T-cell (primary cell): Measurements from ENCODE around the gene GRID1. TPM values are rescaled to one million over a fixed set of nuclear protein-coding genes. Genes with fewer than 3 reads are reported as not detected.

Experiments
- ATAC-seq, 4 experiments: fragments of 200-7000 bp in 3 of 4; fragments of 150-1000 bp in 1 of 4; cut with Tn5 transposase; replicated peaks in 1 of 4; 1 replicate in 3 of 4; 2 replicates in 1 of 4; pipeline ENCODE4 v1.10.0; 2021; ENCODE audit warnings: moderate library complexity in 3 of 4, mild to moderate bottlenecking in 2 of 4, moderate number of reproducible peaks in 1 of 4
- CTCF ChIA-PET, 2 donors: fragments of 300-600 bp; sonication (Branson Sonifier 250); formaldehyde crosslinking; loops; one replicate each; lab custom pipeline; 2022; ENCODE audit warnings: antibody characterized with exemption in 2 of 2; lab: Charles Lee
- POLR2A ChIA-PET, 2 donors: fragments of 300-600 bp; sonication (Branson Sonifier 250); formaldehyde crosslinking; loops; one replicate each; lab custom pipeline; 2022; ENCODE audit warnings: antibody characterized with exemption in 2 of 2; lab: Charles Lee
- DNase-seq, 35 experiments: peaks; one replicate each; pipeline versions ENCODE4 v3.0.0 to v3.0.0-alpha.2; 2013 to 2023
- H3K27ac ChIP-seq: one replicate; pipeline ENCODE4 v1.5.1; 2013; ENCODE audit warnings: low read length
- H3K27me3 ChIP-seq, 2 experiments: replicated peaks in 1 of 2; 1 replicate in 1 of 2; 2 replicates in 1 of 2; pipeline versions ENCODE4 v1.6.1 to v1.7.0; 2013; ENCODE audit warnings: low read length in 1 of 2, mixed read lengths in 1 of 2; ENCODE audit not compliant: control insufficient read depth in 2 of 2, insufficient read depth in 2 of 2; ENCODE audit errors: extremely low read depth in 1 of 2
- H3K36me3 ChIP-seq, 2 donors: 1 replicate in 1 of 2; 2 replicates in 1 of 2; pipeline versions ENCODE4 v1.6.1 to v1.7.0; 2013; ENCODE audit warnings: low read length in 1 of 2; ENCODE audit not compliant: control insufficient read depth in 2 of 2, insufficient read depth in 1 of 2; ENCODE audit errors: extremely low read depth in 1 of 2
- H3K4me1 ChIP-seq, 2 experiments: 1 replicate in 1 of 2; 2 replicates in 1 of 2; pipeline versions ENCODE4 v1.6.1 to v1.7.0; 2013; ENCODE audit warnings: low read length in 2 of 2, mixed read lengths in 1 of 2; ENCODE audit not compliant: insufficient read depth in 2 of 2, control insufficient read depth in 1 of 2; ENCODE audit errors: extremely low read depth in 1 of 2
- H3K4me3 ChIP-seq, 2 donors: 1 replicate in 1 of 2; 2 replicates in 1 of 2; pipeline versions ENCODE4 v1.5.1 to v1.7.0; 2013; ENCODE audit warnings: mild to moderate bottlenecking in 2 of 2, low read length in 1 of 2, moderate library complexity in 1 of 2; ENCODE audit not compliant: control insufficient read depth in 1 of 2; ENCODE audit errors: extremely low read depth in 1 of 2
- H3K9me3 ChIP-seq: 2 replicates; pipeline ENCODE4 v1.7.0; 2013
- H3K27ac Mint-ChIP-seq, 2 donors: one replicate each; pipeline ENCODE4 v1.8.0; 2020 to 2021; ENCODE audit warnings: mild to moderate bottlenecking in 2 of 2, mixed read lengths in 2 of 2
- H3K27me3 Mint-ChIP-seq, 2 donors: one replicate each; pipeline ENCODE4 v1.8.0; 2021 to 2022; ENCODE audit warnings: mixed read lengths in 2 of 2
- H3K36me3 Mint-ChIP-seq: one replicate; pipeline ENCODE4 v1.8.0; 2021; ENCODE audit warnings: mixed read lengths
- H3K4me1 Mint-ChIP-seq, 3 donors: one replicate each; pipeline ENCODE4 v1.8.0; 2020 to 2022; ENCODE audit warnings: mixed read lengths in 3 of 3, mild to moderate bottlenecking in 1 of 3
- H3K4me3 Mint-ChIP-seq, 3 donors: one replicate each; pipeline ENCODE4 v1.8.0; 2020 to 2022; ENCODE audit warnings: mild to moderate bottlenecking in 3 of 3, mixed read lengths in 3 of 3, moderate library complexity in 3 of 3
- H3K9me3 Mint-ChIP-seq, 3 donors: one replicate each; pipeline ENCODE4 v1.8.0; 2020 to 2022; ENCODE audit warnings: mixed read lengths in 3 of 3
- WGBS: methylation state at CpG from one replicate; pipeline ENCODE4 v1.1.5; 2013; ENCODE audit warnings: missing lambda C conversion rate; ENCODE audit not compliant: insufficient coverage; 5-methylcytosine and 5-hydroxymethylcytosine counted together
- total RNA-seq, 35 experiments: library from RNA in 6 of 35; stranded (reverse) in 6 of 35; fragments of 120-200 nt in 1 of 35; gene quantifications; one replicate each; pipeline versions ENCODE4 v1.2.1 to v1.2.4 and lab custom pipeline; 2013 to 2026

Gene GRID1
- total RNA-seq, 5 donors from 2014 or later (not counting 1 experiment from before 2014, with no cell fraction given) = 0.68 TPM; not detected in 4

DNA sequence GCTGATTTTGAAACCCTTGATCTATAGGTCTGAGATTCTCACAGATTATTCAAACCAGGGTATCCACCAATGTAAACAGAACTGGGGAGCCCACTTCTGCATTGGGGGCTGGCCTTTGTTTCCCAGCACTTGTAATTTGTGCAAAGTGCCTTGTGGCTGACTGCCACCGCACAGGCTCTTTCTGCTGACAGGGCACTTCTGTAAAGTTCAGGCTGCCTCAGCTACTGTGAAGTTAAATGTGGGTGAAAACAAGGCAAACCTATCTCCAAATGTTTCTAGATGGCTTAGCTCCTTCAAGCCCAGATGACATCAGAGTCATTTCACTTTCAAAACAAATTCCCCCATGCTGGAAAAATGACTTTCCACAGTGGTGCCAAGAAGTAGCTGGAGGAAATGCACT lies 54.7 kb downstream of the GRID1 start:
- Mint-ChIP-seq H3K27me3 (peaks cover 25 to 29% of the 10 kb centered on the region in 2 donors), H3K36me3 (no peaks in the 10 kb centered on the region), H3K9me3 (no peaks in the 10 kb centered on the region), H3K4me3 (no peak overlapping the region), H3K4me1 (no peaks in the 10 kb centered on the region), H3K27ac (no peak overlapping the region)
- ATAC-seq (no peak), DNase-seq (no peak)
- H3K4me3 ChIP-seq = no peak overlapping the region
- WGBS = no CpG with 5 or more reads among the region's 1 CpG
- ChIA-PET CTCF (no interaction called here), POLR2A (no interaction called here)
- no peaks in the 10 kb centered on the region for H3K36me3 ChIP-seq
- no peak overlapping the region for H3K27ac ChIP-seq
- no peaks in the 10 kb centered on the region for H3K4me1 ChIP-seq
- H3K9me3 ChIP-seq = no peaks in the 10 kb centered on the region
- H3K27me3 ChIP-seq = peaks cover 0 to 26% of the 10 kb centered on the region in 2 experiments

DNA sequence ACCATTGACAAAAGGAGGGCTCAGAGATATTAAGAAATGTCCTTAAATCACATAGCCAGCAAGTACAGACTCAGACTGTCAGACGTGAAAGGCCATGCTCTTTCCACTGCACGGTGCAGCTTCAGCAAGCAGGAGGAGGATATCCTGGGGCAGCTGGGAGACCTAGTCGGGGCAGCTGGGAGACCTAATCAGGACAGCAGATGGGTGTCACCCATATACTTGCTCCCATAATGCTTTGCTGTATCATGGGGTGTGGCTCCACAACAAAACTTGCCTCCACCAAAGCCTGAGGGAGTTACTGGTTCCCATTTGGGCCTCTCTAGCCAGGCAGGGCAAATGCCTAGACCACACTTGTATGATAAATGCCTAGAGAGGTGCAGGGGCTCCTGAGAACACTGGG lies 55.4 kb downstream of the GRID1 start:
- H3K27ac Mint-ChIP-seq = no peak overlapping the region
- 68% methylated on average over 3 of the region's 3 CpGs for WGBS
- no peaks in the 10 kb centered on the region for H3K9me3 Mint-ChIP-seq
- H3K4me3 Mint-ChIP-seq = no peak overlapping the region
- H3K4me1 Mint-ChIP-seq = no peaks in the 10 kb centered on the region
- H3K4me1 ChIP-seq = no peaks in the 10 kb centered on the region
- POLR2A ChIA-PET = no interaction called here
- H3K36me3 ChIP-seq = no peaks in the 10 kb centered on the region
- peaks cover 24 to 29% of the 10 kb centered on the region in 2 donors for H3K27me3 Mint-ChIP-seq
- ATAC-seq (no peak), DNase-seq (no peak)
- no peaks in the 10 kb centered on the region for H3K9me3 ChIP-seq
- H3K27ac ChIP-seq = no peak overlapping the region
- H3K27me3 ChIP-seq = peaks cover 0 to 22% of the 10 kb centered on the region in 2 experiments
- CTCF ChIA-PET = no interaction called here
- H3K36me3 Mint-ChIP-seq = no peaks in the 10 kb centered on the region
- no peak overlapping the region for H3K4me3 ChIP-seq

DNA sequence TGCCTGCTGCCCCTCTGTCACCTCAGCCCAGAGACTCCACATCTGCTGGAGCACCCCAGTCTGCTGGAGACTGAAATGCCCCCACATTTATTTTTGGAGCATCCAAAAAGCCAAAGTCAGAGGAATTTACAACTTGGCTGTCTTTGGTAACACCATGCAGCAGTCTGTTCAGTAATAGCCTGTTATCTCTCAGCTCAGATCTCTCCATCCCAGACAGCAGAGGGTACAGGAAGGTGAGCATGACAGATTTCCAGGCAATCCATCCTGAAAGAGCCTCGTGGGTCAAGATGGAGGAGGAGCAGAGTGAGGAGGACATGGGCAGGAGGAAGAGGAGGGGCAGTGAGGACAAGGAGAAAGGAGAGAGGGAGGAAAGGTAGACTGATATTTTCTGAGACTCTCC lies 55.9 kb downstream of the GRID1 start:
- ATAC-seq (no peak), DNase-seq (no peak)
- no peaks in the 10 kb centered on the region for H3K9me3 ChIP-seq
- no CpG with 5 or more reads among the region's 1 CpG for WGBS
- POLR2A ChIA-PET = no interaction called here
- CTCF ChIA-PET = no interaction called here
- no peaks in the 10 kb centered on the region for H3K9me3 Mint-ChIP-seq
- H3K4me1 Mint-ChIP-seq = no peaks in the 10 kb centered on the region
- H3K4me3 Mint-ChIP-seq = no peak overlapping the region
- H3K36me3 ChIP-seq = no peaks in the 10 kb centered on the region
- H3K4me3 ChIP-seq = no peak overlapping the region
- H3K4me1 ChIP-seq = no peaks in the 10 kb centered on the region
- peaks cover 0 to 20% of the 10 kb centered on the region in 2 experiments for H3K27me3 ChIP-seq
- peaks cover 19 to 24% of the 10 kb centered on the region in 2 donors for H3K27me3 Mint-ChIP-seq
- H3K27ac ChIP-seq = no peak overlapping the region
- no peak overlapping the region for H3K27ac Mint-ChIP-seq
- H3K36me3 Mint-ChIP-seq = no peaks in the 10 kb centered on the region

DNA sequence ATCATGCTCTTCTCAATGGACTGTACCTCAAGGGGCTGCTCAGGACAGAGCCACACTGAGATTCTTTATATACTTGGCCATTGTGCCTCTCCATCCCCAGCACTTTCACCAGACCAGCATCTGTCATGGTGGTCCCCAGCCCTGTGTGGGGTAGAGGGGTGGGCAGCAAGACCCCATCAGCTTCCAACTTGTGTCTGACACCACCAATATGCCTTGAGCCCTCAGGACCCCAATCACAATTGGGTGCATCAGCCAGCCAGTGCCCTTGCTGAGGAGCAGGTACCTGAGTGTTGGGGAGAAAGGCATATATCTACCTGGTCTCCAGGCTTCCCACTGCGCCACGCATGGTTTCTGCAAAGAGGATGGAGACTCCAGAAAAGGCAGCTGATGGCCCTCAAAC lies 56.3 kb downstream of the GRID1 start:
- no peaks in the 10 kb centered on the region for H3K9me3 Mint-ChIP-seq
- H3K4me3 Mint-ChIP-seq = no peak overlapping the region
- H3K9me3 ChIP-seq = no peaks in the 10 kb centered on the region
- no peak overlapping the region for H3K27ac Mint-ChIP-seq
- DNase-seq (no peak), ATAC-seq (no peak)
- H3K36me3 Mint-ChIP-seq = no peaks in the 10 kb centered on the region
- no peaks in the 10 kb centered on the region for H3K36me3 ChIP-seq
- H3K27me3 Mint-ChIP-seq = peaks cover 18 to 20% of the 10 kb centered on the region in 2 donors
- H3K4me1 ChIP-seq = no peaks in the 10 kb centered on the region
- no peak overlapping the region for H3K4me3 ChIP-seq
- CTCF ChIA-PET = no interaction called here
- H3K27me3 ChIP-seq = peaks cover 0 to 22% of the 10 kb centered on the region in 2 experiments
- WGBS = 83% methylated on average over 1 of the region's 2 CpGs
- no peak overlapping the region for H3K27ac ChIP-seq
- POLR2A ChIA-PET = no interaction called here
- no peaks in the 10 kb centered on the region for H3K4me1 Mint-ChIP-seq

DNA sequence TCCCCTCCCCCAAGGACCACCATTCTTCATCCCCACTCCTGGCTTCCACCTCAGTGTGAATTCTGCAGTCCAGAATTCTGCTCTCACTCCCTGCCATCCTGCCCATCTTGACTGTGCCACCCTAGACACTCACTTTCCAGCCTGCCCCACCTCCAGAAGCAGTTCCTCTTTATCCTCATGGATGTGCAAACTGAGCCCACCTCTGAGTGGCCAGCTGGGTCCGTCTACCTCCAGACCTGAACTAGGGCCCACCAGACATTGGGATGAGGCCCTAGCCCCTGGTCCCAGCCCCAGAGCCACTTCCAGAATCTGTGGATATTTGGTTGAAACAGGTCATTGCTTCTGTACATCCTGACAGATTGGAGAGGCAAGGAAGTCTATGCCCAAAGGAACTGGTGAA lies 58.5 kb downstream of the GRID1 start:
- peaks cover 0 to 20% of the 10 kb centered on the region in 2 experiments for H3K27me3 ChIP-seq
- Mint-ChIP-seq H3K4me3 (no peak overlapping the region), H3K4me1 (no peaks in the 10 kb centered on the region), H3K9me3 (no peaks in the 10 kb centered on the region), H3K36me3 (no peaks in the 10 kb centered on the region), H3K27ac (no peak overlapping the region), H3K27me3 (peaks cover 20 to 25% of the 10 kb centered on the region in 2 donors)
- DNase-seq (no peak), ATAC-seq (no peak)
- ChIA-PET CTCF (no interaction called here), POLR2A (no interaction called here)
- no peaks in the 10 kb centered on the region for H3K9me3 ChIP-seq
- H3K4me1 ChIP-seq = no peaks in the 10 kb centered on the region
- H3K4me3 ChIP-seq = no peak overlapping the region
- 57% methylated on average over 1 of the region's 1 CpG for WGBS
- H3K36me3 ChIP-seq = no peaks in the 10 kb centered on the region
- no peak overlapping the region for H3K27ac ChIP-seq

DNA sequence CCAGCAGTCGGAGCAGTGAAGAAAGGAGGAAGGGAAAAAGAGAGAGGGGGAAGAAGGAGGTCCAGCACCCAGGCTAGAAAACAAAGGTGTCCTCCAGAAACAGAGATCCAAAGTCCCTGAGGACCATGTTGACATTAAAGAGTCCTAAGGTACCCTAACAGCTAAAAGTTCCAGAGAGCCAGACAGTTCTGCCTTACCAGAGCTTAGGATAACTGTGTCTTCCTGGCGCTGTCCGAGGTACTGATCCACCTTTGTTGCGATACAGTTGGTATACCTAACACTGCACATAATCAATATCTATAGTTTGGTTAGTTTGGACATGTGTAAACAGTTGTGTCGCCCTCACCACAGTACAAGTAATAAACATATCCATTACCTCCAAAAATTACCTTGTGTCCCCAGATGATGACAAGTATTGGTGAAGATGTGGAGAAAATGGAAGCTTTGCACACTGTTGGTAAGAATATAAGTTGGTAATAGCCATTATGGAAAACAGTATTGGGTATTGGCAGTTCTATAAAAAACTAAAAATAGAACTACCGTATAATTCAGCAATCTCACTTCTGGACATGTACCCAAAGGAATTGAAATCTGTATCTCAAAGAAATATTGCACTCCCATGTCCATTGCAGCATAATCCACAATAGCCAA lies 59.8 kb downstream of the GRID1 start:
- Histone ChIP-seq H3K27ac (no peak overlapping the region), H3K27me3 (peaks cover 0 to 15% of the 10 kb centered on the region in 2 experiments), H3K36me3 (no peaks in the 10 kb centered on the region), H3K4me3 (no peak overlapping the region), H3K9me3 (no peaks in the 10 kb centered on the region), H3K4me1 (no peaks in the 10 kb centered on the region)
- DNase-seq (no peak), ATAC-seq (no peak)
- CTCF ChIA-PET = no interaction called here
- no peaks in the 10 kb centered on the region for H3K9me3 Mint-ChIP-seq
- no peaks in the 10 kb centered on the region for H3K36me3 Mint-ChIP-seq
- H3K27me3 Mint-ChIP-seq = peaks cover 21 to 24% of the 10 kb centered on the region in 2 donors
- no peaks in the 10 kb centered on the region for H3K4me1 Mint-ChIP-seq
- no CpG with 5 or more reads among the region's 6 CpGs for WGBS
- no peak overlapping the region for H3K4me3 Mint-ChIP-seq
- POLR2A ChIA-PET = no interaction called here
- H3K27ac Mint-ChIP-seq = no peak overlapping the region
